Renal pelvis (tissue), 12 donors: Measurements from ENCODE around the gene CD59. TPM values are rescaled to one million over a fixed set of nuclear protein-coding genes. Genes with fewer than 3 reads are reported as not detected.
A peak's percentile ranks its signal among the peaks of the same experiment; 100 is the strongest.

ENCODE experiments used
- DNase-seq: peaks from one replicate; pipeline ENCODE4 v3.0.0-alpha.2; 2013
- long read RNA-seq, 16 experiments: transcript quantifications; one replicate each; lab custom pipeline, GENCODE V29; 2026
- polyA plus RNA-seq, 3 donors: library from polyadenylated mRNA; unstranded; fragments of 120-200 nt; gene quantifications; one replicate each; pipeline ENCODE4 v1.2.1, GENCODE V29; 2013; ENCODE audit not compliant: insufficient read length in 3 of 3

CD59 gene
- polyA plus RNA-seq = 100 to 1,000 TPM; 207 to 248 (median 247) TPM
- long read RNA-seq, donor 1, full-length matches to known transcripts = 104 of 160 reads
- long read RNA-seq, donor 1, partial matches to known transcripts = 56 of 160 reads
- long read RNA-seq, donor 1, other reads (novel, unspliced or antisense) = 0 of 160 reads
- long read RNA-seq, donor 2, full-length matches to known transcripts = 126 of 126 reads
- long read RNA-seq, donor 2, partial matches to known transcripts = 0 of 126 reads
- long read RNA-seq, donor 2, other reads (novel, unspliced or antisense) = 0 of 126 reads
- long read RNA-seq, donor 3, full-length matches to known transcripts = 81 of 81 reads
- long read RNA-seq, donor 3, partial matches to known transcripts = 0 of 81 reads
- long read RNA-seq, donor 3, other reads (novel, unspliced or antisense) = 0 of 81 reads
- long read RNA-seq, donor 4, full-length matches to known transcripts = 88 of 94 reads
- long read RNA-seq, donor 4, partial matches to known transcripts = 6 of 94 reads
- long read RNA-seq, donor 4, other reads (novel, unspliced or antisense) = 0 of 94 reads
- long read RNA-seq, donor 5, full-length matches to known transcripts = 39 of 39 reads
- long read RNA-seq, donor 5, partial matches to known transcripts = 0 of 39 reads
- long read RNA-seq, donor 5, other reads (novel, unspliced or antisense) = 0 of 39 reads
- long read RNA-seq, donor 6, full-length matches to known transcripts = 73 of 73 reads
- long read RNA-seq, donor 6, partial matches to known transcripts = 0 of 73 reads
- long read RNA-seq, donor 6, other reads (novel, unspliced or antisense) = 0 of 73 reads
- long read RNA-seq, donor 7, full-length matches to known transcripts = 103 of 110 reads
- long read RNA-seq, donor 7, partial matches to known transcripts = 7 of 110 reads
- long read RNA-seq, donor 7, other reads (novel, unspliced or antisense) = 0 of 110 reads
- long read RNA-seq, donor 8, full-length matches to known transcripts = 60 of 60 reads
- long read RNA-seq, donor 8, partial matches to known transcripts = 0 of 60 reads
- long read RNA-seq, donor 8, other reads (novel, unspliced or antisense) = 0 of 60 reads
- long read RNA-seq, donor 9, full-length matches to known transcripts = 144 of 144 reads
- long read RNA-seq, donor 9, partial matches to known transcripts = 0 of 144 reads
- long read RNA-seq, donor 9, other reads (novel, unspliced or antisense) = 0 of 144 reads
- long read RNA-seq, donor 10, full-length matches to known transcripts = 62 of 62 reads
- long read RNA-seq, donor 10, partial matches to known transcripts = 0 of 62 reads
- long read RNA-seq, donor 10, other reads (novel, unspliced or antisense) = 0 of 62 reads
- long read RNA-seq, donor 11, full-length matches to known transcripts = 43 of 48 reads
- long read RNA-seq, donor 11, partial matches to known transcripts = 5 of 48 reads
- long read RNA-seq, donor 11, other reads (novel, unspliced or antisense) = 0 of 48 reads
- long read RNA-seq, donor 12, full-length matches to known transcripts = 114 of 122 reads
- long read RNA-seq, donor 12, partial matches to known transcripts = 8 of 122 reads
- long read RNA-seq, donor 12, other reads (novel, unspliced or antisense) = 0 of 122 reads
- long read RNA-seq, donor 13, full-length matches to known transcripts = 40 of 40 reads
- long read RNA-seq, donor 13, partial matches to known transcripts = 0 of 40 reads
- long read RNA-seq, donor 13, other reads (novel, unspliced or antisense) = 0 of 40 reads
- long read RNA-seq, donor 14 = 0 reads
- long read RNA-seq, donor 15, full-length matches to known transcripts = 123 of 123 reads
- long read RNA-seq, donor 15, partial matches to known transcripts = 0 of 123 reads
- long read RNA-seq, donor 15, other reads (novel, unspliced or antisense) = 0 of 123 reads
- long read RNA-seq, donor 16, full-length matches to known transcripts = 104 of 119 reads
- long read RNA-seq, donor 16, partial matches to known transcripts = 15 of 119 reads
- long read RNA-seq, donor 16, other reads (novel, unspliced or antisense) = 0 of 119 reads

GRCh38 chr11:33736148-33736812 is at the start of gene CD59:
TSS of gene CD59 (minus strand) at chr11:33736423. CDS start at chr11:33722445, 13,978 bp downstream.
- peak; percentile 92 for DNase-seq

GRCh38 chr11:33785609-33786008 is 49.4 kb upstream of the CD59 start:
- DNase-seq = no peak

GRCh38 chr11:33779849-33780528 is 43.8 kb upstream of the CD59 start:
- DNase-seq = no peak

- DNase-seq = no peak
Observed at GRCh38 chr11:33778675-33779074, 42.5 kb upstream of the CD59 start.

GRCh38 chr11:33777906-33778305 is 41.7 kb upstream of the CD59 start:
- no peak for DNase-seq

- no peak for DNase-seq
Observed at GRCh38 chr11:33775832-33776470, 39.7 kb upstream of the CD59 start.

- DNase-seq = no peak
Observed at GRCh38 chr11:33775467-33775807, 39.2 kb upstream of the CD59 start.

- DNase-seq = no peak
Observed at GRCh38 chr11:33774736-33775466, 38.7 kb upstream of the CD59 start.

- peak; percentile 91 for DNase-seq
Observed at GRCh38 chr11:33773987-33774735, 37.9 kb upstream of the CD59 start, which contains the start of gene FBXO3. TSS of gene FBXO3 (minus strand) at chr11:33774520. CDS start at chr11:33774497, 23 bp downstream.

- DNase-seq = peak; percentile 16
Observed at GRCh38 chr11:33773404-33773986, 37.3 kb upstream of the CD59 start.

- DNase-seq = no peak
Observed at GRCh38 chr11:33772870-33773269, 36.6 kb upstream of the CD59 start.

GRCh38 chr11:33772300-33772699 is 36.1 kb upstream of the CD59 start:
- no peak for DNase-seq

GRCh38 chr11:33770236-33770635 is 34.0 kb upstream of the CD59 start:
- no peak for DNase-seq

- no peak for DNase-seq
Observed at GRCh38 chr11:33769542-33769941, 33.3 kb upstream of the CD59 start.

GRCh38 chr11:33767624-33768023 is 31.4 kb upstream of the CD59 start:
- no peak for DNase-seq

- DNase-seq = no peak
Observed at GRCh38 chr11:33766085-33766484, 29.9 kb upstream of the CD59 start.

GRCh38 chr11:33761471-33761870 is 25.2 kb upstream of the CD59 start:
- DNase-seq = no peak
